ENCODE results near the gene REEP1. TPM values are rescaled to one million over a fixed set of nuclear protein-coding genes. Genes with fewer than 3 reads are reported as not detected.

Gene REEP1
- total and polyA plus RNA-seq, 2 of the 13 experiments (the other 11 are each of a cell fraction or from before 2014, with no cell fraction given), result 0.27 TPM; not detected in 1

- Histone ChIP-seq H3K27ac (ENCODE audit: extremely low read length, insufficient read depth, low read length) (no peak overlapping the region), H3K4me2 (ENCODE audit: low read depth, low read length) (no peak overlapping the region), H3K4me3 (replicated peaks in 1 of 3; ENCODE audit: insufficient read depth in 1 of 3, low read depth in 2 of 3, low read length in 3 of 3) (no peak overlapping the region), H3K4me1 (ENCODE audit: insufficient read depth, low read length) (peaks cover 32% of the 10 kb centered on the region), H3K9ac (ENCODE audit: insufficient read depth, low read depth, low read length) (no peak overlapping the region), H3K79me2 (ENCODE audit: insufficient read depth, low read length) (peaks cover 42% of the 10 kb centered on the region), H2AFZ (ENCODE audit: low read length) (no peak overlapping the region), H3K27me3 (ENCODE audit: control insufficient read depth in 1 of 2, insufficient read depth in 2 of 2, low read length in 2 of 2) (no peaks in the 10 kb centered on the region; a peak in 1 of 5 replicates), H3K36me3 (replicated peaks in 1 of 2; ENCODE audit: control insufficient read depth in 1 of 2, insufficient read depth in 2 of 2, low read length in 2 of 2) (peaks cover 14 to 45% of the 10 kb centered on the region in 2 experiments), H4K20me1 (ENCODE audit: insufficient read depth, low read length) (0 out of 2 replicates have a peak, but pooled peaks cover 5% of the 10 kb centered on the region), H3K9me3 (ENCODE audit: low read length) (no peaks in the 10 kb centered on the region)
- intact Hi-C loops (cut with micrococcal nuclease; ENCODE audit: unreplicated experiment), result no loop called here
- no peak for FAIRE-seq
- no peak for ATAC-seq
- POLR2A ChIA-PET, result interaction anchor here (1.8 kb wide), 1 partner anchor 9 kb away, joined by 6 read pairs; the partner anchor contains the start of gene IMMT
- WGBS (ENCODE audit: low lambda C conversion rate), result 93% methylated on average over 7 of the region's 7 CpGs
- BruUV-seq (replicated peaks), result no TSS peak
- no peak for DNase-seq (ENCODE audit: low spot score)
- CTCF ChIA-PET (ENCODE audit: low intra/inter-chr PET ratio, low total read pairs), result no interaction called here
- in situ Hi-C loops (cut with HindIII; ENCODE audit: extremely low pct_ligation_motif_present, low pct_unique_long_range_greater_than_20kb), result no loop called here
- TF ChIP-seq NFE2L1 (CRISPR knock-in tag; IDR thresholded peaks at IDR 0.05; ENCODE audit: borderline replicate concordance) (no peak), TEF (CRISPR knock-in tag; IDR thresholded peaks at IDR 0.05) (no peak), MTA3 (CRISPR knock-in tag; IDR thresholded peaks at IDR 0.05) (no peak), ZNF496 (CRISPR knock-in tag; IDR thresholded peaks at IDR 0.05; ENCODE audit: insufficient replicate concordance) (no peak)
Observed at GRCh38 chr2:86204458-86204857, 133.0 kb downstream of the REEP1 start.

DNA sequence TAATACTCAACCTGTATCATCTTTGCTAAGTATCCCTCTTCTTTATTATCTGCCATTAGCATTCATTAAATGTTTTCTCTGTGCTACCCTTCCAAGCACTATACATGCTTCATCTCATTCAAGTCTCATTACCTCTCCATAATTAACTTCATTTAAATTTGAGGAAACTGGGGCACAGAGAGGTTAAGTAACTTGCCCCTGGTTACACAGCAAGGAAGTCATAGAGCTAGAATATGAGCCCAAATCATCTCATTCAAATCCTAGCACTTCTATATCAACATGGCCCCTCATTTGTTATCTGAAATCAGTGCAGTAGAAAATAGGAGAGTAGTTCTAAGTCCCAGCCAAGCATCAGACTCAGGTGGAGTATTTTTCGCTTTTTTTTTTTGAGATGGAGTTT is 133.8 kb downstream of the REEP1 start:
- Histone ChIP-seq H3K36me3 (replicated peaks in 1 of 2; ENCODE audit: control insufficient read depth in 1 of 2, insufficient read depth in 2 of 2, low read length in 2 of 2) (peaks cover 14 to 36% of the 10 kb centered on the region in 2 experiments), H4K20me1 (ENCODE audit: insufficient read depth, low read length) (0 out of 2 replicates have a peak, but pooled peaks cover 5% of the 10 kb centered on the region), H3K9ac (ENCODE audit: insufficient read depth, low read depth, low read length) (no peak overlapping the region), H3K4me2 (ENCODE audit: low read depth, low read length) (no peak overlapping the region), H3K4me1 (ENCODE audit: insufficient read depth, low read length) (peaks cover 35% of the 10 kb centered on the region), H2AFZ (ENCODE audit: low read length) (no peak overlapping the region), H3K27me3 (ENCODE audit: control insufficient read depth in 1 of 2, insufficient read depth in 2 of 2, low read length in 2 of 2) (no peaks in the 10 kb centered on the region; a peak in 1 of 5 replicates), H3K9me3 (ENCODE audit: low read length) (no peaks in the 10 kb centered on the region), H3K27ac (ENCODE audit: extremely low read length, insufficient read depth, low read length) (no peak overlapping the region), H3K4me3 (replicated peaks in 1 of 3; ENCODE audit: insufficient read depth in 1 of 3, low read depth in 2 of 3, low read length in 3 of 3) (no peak overlapping the region), H3K79me2 (ENCODE audit: insufficient read depth, low read length) (peaks cover 46% of the 10 kb centered on the region)
- ChIA-PET CTCF (ENCODE audit: low intra/inter-chr PET ratio, low total read pairs) (no interaction called here), POLR2A (interaction anchor here (1.8 kb wide), 1 partner anchor 8 kb away, joined by 6 read pairs; the partner anchor contains the start of gene IMMT)
- no peak for ATAC-seq
- in situ Hi-C loops (cut with HindIII; ENCODE audit: extremely low pct_ligation_motif_present, low pct_unique_long_range_greater_than_20kb), result no loop called here
- BruUV-seq (replicated peaks), result no TSS peak
- DNase-seq (ENCODE audit: low spot score), result no peak
- WGBS (ENCODE audit: low lambda C conversion rate), result 100% methylated on average over 1 of the region's 1 CpG
- FAIRE-seq, result no peak
- intact Hi-C loops (cut with micrococcal nuclease; ENCODE audit: unreplicated experiment), result no loop called here
- TF ChIP-seq ZNF770 (CRISPR knock-in tag; IDR thresholded peaks at IDR 0.05) (no peak), ZNF768 (CRISPR knock-in tag; IDR thresholded peaks at IDR 0.05) (peak; percentile 51; the same call in 1 of the 2 replicates)
